Mucosa of rectum (tissue), 2 donors: Measurements from ENCODE around the gene PPP1R3A.
"Not testable (repeated sequence)": the region's sequence is repeated elsewhere in the genome, so short reads cannot be mapped to it uniquely, and the experiment has no call there.

Experiments
- H3K27ac ChIP-seq, 2 donors: one replicate each; pipeline ENCODE4 v1.7.0; 2013; ENCODE audit warnings: inconsistent platforms in 2 of 2, low read depth in 2 of 2, low read length in 2 of 2
- H3K27me3 ChIP-seq, 2 donors: one replicate each; pipeline ENCODE4 v1.7.0; 2013; ENCODE audit warnings: low read length in 2 of 2; ENCODE audit not compliant: control insufficient read depth in 2 of 2, insufficient read depth in 2 of 2
- H3K36me3 ChIP-seq, 2 donors: one replicate each; pipeline ENCODE4 v1.7.0; 2013; ENCODE audit warnings: low read length in 2 of 2; ENCODE audit not compliant: control insufficient read depth in 2 of 2, insufficient read depth in 2 of 2
- H3K4me1 ChIP-seq, 2 donors: one replicate each; pipeline ENCODE4 v1.7.0; 2013; ENCODE audit warnings: low read length in 2 of 2, mild to moderate bottlenecking in 1 of 2; ENCODE audit not compliant: control insufficient read depth in 2 of 2, insufficient read depth in 2 of 2
- H3K4me3 ChIP-seq, 2 donors: one replicate each; pipeline ENCODE4 v1.7.0; 2013; ENCODE audit warnings: low read length in 2 of 2
- H3K9ac ChIP-seq, 2 donors: one replicate each; pipeline ENCODE4 v1.7.0; 2013; ENCODE audit warnings: low read length in 2 of 2, low read depth in 1 of 2, mild to moderate bottlenecking in 1 of 2
- H3K9me3 ChIP-seq, 2 donors: one replicate each; pipeline ENCODE4 v1.7.0; 2013; ENCODE audit warnings: low read length in 2 of 2; ENCODE audit not compliant: control insufficient read depth in 2 of 2
- donor health status: healthy.
- donor health status: Normal muscosa, but diverticular disease.

The PPP1R3A gene

GRCh38 chr7:113918946-113919345 lies at the start of gene PPP1R3A:
Gene PPP1R3A, minus strand, starts transcription at chr7:113919009. Its CDS starts 13 bp downstream, at chr7:113918996.
- Histone ChIP-seq H3K9ac (no peak within 1 kb of the TSS), H3K36me3 (no peaks in the 10 kb centered on the region), H3K4me1 (no peaks in the 10 kb centered on the region), H3K9me3 (no peaks in the 10 kb centered on the region), H3K4me3 (no peak within 1 kb of the TSS), H3K27me3 (no peaks in the 10 kb centered on the region), H3K27ac (no peak within 1 kb of the TSS)

GRCh38 chr7:113963356-113963755 lies 44.5 kb upstream of the PPP1R3A start:
- Histone ChIP-seq H3K9me3 (no peaks in the 10 kb centered on the region), H3K27ac (no peak overlapping the region), H3K27me3 (no peaks in the 10 kb centered on the region), H3K36me3 (no peaks in the 10 kb centered on the region), H3K4me1 (no peaks in the 10 kb centered on the region), H3K4me3 (no peak overlapping the region), H3K9ac (no peak overlapping the region)

GRCh38 chr7:113959910-113960309 lies 41.1 kb upstream of the PPP1R3A start:
- no peaks in the 10 kb centered on the region for H3K9me3 ChIP-seq
- no peaks in the 10 kb centered on the region for H3K27me3 ChIP-seq
- H3K36me3 ChIP-seq: no peaks in the 10 kb centered on the region
- H3K4me1 ChIP-seq: no peaks in the 10 kb centered on the region
- H3K27ac ChIP-seq: no peak overlapping the region
- H3K9ac ChIP-seq: no peak overlapping the region
- no peak overlapping the region for H3K4me3 ChIP-seq

- Histone ChIP-seq H3K4me3 (no peak overlapping the region), H3K36me3 (no peaks in the 10 kb centered on the region), H3K9ac (no peak overlapping the region), H3K27me3 (no peaks in the 10 kb centered on the region), H3K27ac (no peak overlapping the region), H3K4me1 (no peaks in the 10 kb centered on the region), H3K9me3 (no peaks in the 10 kb centered on the region)
Measured at GRCh38 chr7:113955157-113955556, 36.3 kb upstream of the PPP1R3A start.

- Histone ChIP-seq H3K27me3 (no peaks in the 10 kb centered on the region), H3K9me3 (no peaks in the 10 kb centered on the region), H3K36me3 (no peaks in the 10 kb centered on the region), H3K4me3 (no peak overlapping the region), H3K9ac (no peak overlapping the region), H3K27ac (no peak overlapping the region), H3K4me1 (no peaks in the 10 kb centered on the region)
Measured at GRCh38 chr7:113953553-113953952, 34.7 kb upstream of the PPP1R3A start.

GRCh38 chr7:113945018-113945938 lies 26.5 kb upstream of the PPP1R3A start:
- Histone ChIP-seq H3K36me3 (no peaks in the 10 kb centered on the region), H3K27ac (no peak overlapping the region)

GRCh38 chr7:113936982-113937381 lies 18.2 kb upstream of the PPP1R3A start:
- Histone ChIP-seq H3K27ac (no peak overlapping the region), H3K9me3 (no peaks in the 10 kb centered on the region), H3K4me1 (no peaks in the 10 kb centered on the region), H3K9ac (no peak overlapping the region), H3K36me3 (no peaks in the 10 kb centered on the region), H3K4me3 (no peak overlapping the region), H3K27me3 (no peaks in the 10 kb centered on the region)

More at GRCh38 chr7:113945018-113945938, 26.5 kb upstream of the PPP1R3A start:
- Histone ChIP-seq H3K4me3 (no peak overlapping the region), H3K4me1 (no peaks in the 10 kb centered on the region), H3K27me3 (no peaks in the 10 kb centered on the region), H3K9me3 (no peaks in the 10 kb centered on the region), H3K9ac (no peak overlapping the region)

GRCh38 chr7:113936535-113936934 lies 17.7 kb upstream of the PPP1R3A start:
- H3K27ac ChIP-seq: no peak overlapping the region
- no peak overlapping the region for H3K9ac ChIP-seq

GRCh38 chr7:113929389-113929788 lies 10.6 kb upstream of the PPP1R3A start:
- not testable (repeated sequence) for H3K4me1 ChIP-seq, H3K9ac ChIP-seq, H3K27ac ChIP-seq, H3K36me3 ChIP-seq, H3K9me3 ChIP-seq, H3K27me3 ChIP-seq, H3K4me3 ChIP-seq

More at GRCh38 chr7:113936535-113936934, 17.7 kb upstream of the PPP1R3A start:
- Histone ChIP-seq H3K9me3 (no peaks in the 10 kb centered on the region), H3K4me1 (no peaks in the 10 kb centered on the region), H3K4me3 (no peak overlapping the region), H3K36me3 (no peaks in the 10 kb centered on the region), H3K27me3 (no peaks in the 10 kb centered on the region)

- Histone ChIP-seq H3K9me3 (no peaks in the 10 kb centered on the region), H3K4me1 (no peaks in the 10 kb centered on the region), H3K4me3 (no peak overlapping the region), H3K27me3 (no peaks in the 10 kb centered on the region), H3K27ac (no peak overlapping the region), H3K9ac (no peak overlapping the region), H3K36me3 (no peaks in the 10 kb centered on the region)
Measured at GRCh38 chr7:113928112-113928511, 9.3 kb upstream of the PPP1R3A start.
